GM12801 (cell line): ENCODE data around the gene JAK1.

ENCODE experiments used
- CTCF ChIP-seq: IDR thresholded peaks from one replicate; pipeline ENCODE4 v1.5.1; 2011; ENCODE audit warnings: control low read depth; ENCODE audit not compliant: insufficient read length; ENCODE audit errors: extremely low read depth

JAK1 gene

GRCh38 chr1:64984106-64984505, 17.8 kb upstream of the JAK1 start:
- TF ChIP-seq CTCF, result no peak

- TF ChIP-seq CTCF, result no peak
Measured at GRCh38 chr1:64983110-64983509, 16.8 kb upstream of the JAK1 start.

GRCh38 chr1:64981601-64982533, 15.5 kb upstream of the JAK1 start:
- TF ChIP-seq CTCF, result no peak

- TF ChIP-seq CTCF, result no peak
Measured at GRCh38 chr1:64980745-64981600, 14.6 kb upstream of the JAK1 start.

- no peak for TF ChIP-seq CTCF
Measured at GRCh38 chr1:64979358-64979757, 13.0 kb upstream of the JAK1 start.

GRCh38 chr1:64976361-64976760, 10.0 kb upstream of the JAK1 start:
- no peak for TF ChIP-seq CTCF

GRCh38 chr1:64975740-64976139, 9.4 kb upstream of the JAK1 start:
- no peak for TF ChIP-seq CTCF
